ENCODE measurements around the gene PDK4. TPM values are rescaled to one million over a fixed set of nuclear protein-coding genes. Genes with fewer than 3 reads are reported as not detected.

The PDK4 gene
- total and polyA plus RNA-seq, 2 donors (not counting 1 experiment from before 2014, with no cell fraction given): 0.20 to 2.8 TPM

DNA sequence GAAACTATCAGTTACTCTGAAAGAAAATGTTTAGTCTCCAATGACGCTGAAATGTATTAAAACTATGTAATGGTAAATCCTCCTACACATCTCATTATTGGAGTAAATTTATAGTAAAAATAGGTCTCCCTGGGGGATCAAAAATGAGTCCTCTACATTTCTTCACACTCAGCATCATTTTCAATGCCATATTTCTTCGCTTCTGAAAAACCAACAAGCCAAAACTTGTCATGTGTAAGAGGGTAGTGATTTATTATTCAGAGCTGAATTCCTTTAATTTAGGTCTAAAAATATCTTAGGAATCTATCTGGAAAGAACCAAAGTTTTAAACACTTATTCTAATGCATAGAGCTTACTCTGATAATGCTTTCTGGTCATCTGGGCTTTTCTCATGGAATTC lies 3.0 kb downstream of the PDK4 start:
- Histone ChIP-seq H3K27me3 (ENCODE audit: control insufficient read depth, insufficient read depth, low read length) (no peaks in the 10 kb centered on the region), H3K36me3 (ENCODE audit: control insufficient read depth, insufficient read depth, low read length) (no peaks in the 10 kb centered on the region), H2AFZ (ENCODE audit: low read length) (no peak overlapping the region), H3K9ac (ENCODE audit: insufficient read depth, low read length) (no peak overlapping the region), H3K4me1 (ENCODE audit: control insufficient read depth, extremely low read depth, insufficient read depth, low read length) (peaks cover 2% of the 10 kb centered on the region), H3K4me3 (replicated peaks in 1 of 4; ENCODE audit: control extremely low read depth in 1 of 4, insufficient read depth in 1 of 4, low read depth in 3 of 4, low read length in 4 of 4) (peak overlapping the region in 1 of 4 experiments; percentile 32), H3K79me2 (ENCODE audit: control insufficient read depth, insufficient read depth, low read length) (no peaks in the 10 kb centered on the region), H3K27ac (ENCODE audit: insufficient read depth, low read length) (no peak overlapping the region), H4K20me1 (ENCODE audit: control insufficient read depth, extremely low read depth, insufficient read depth, low read length) (no peaks in the 10 kb centered on the region), H3K9me3 (ENCODE audit: control insufficient read depth, insufficient read depth, low read depth, low read length) (no peaks in the 10 kb centered on the region), H3K4me2 (ENCODE audit: extremely low read depth, insufficient read depth, low read length) (no peak overlapping the region)
- TF ChIP-seq EZH2 (IDR thresholded peaks at IDR 0.05; ENCODE audit: low read length, missing control alignments): no peak
- TF ChIP-seq, protein P1, sequence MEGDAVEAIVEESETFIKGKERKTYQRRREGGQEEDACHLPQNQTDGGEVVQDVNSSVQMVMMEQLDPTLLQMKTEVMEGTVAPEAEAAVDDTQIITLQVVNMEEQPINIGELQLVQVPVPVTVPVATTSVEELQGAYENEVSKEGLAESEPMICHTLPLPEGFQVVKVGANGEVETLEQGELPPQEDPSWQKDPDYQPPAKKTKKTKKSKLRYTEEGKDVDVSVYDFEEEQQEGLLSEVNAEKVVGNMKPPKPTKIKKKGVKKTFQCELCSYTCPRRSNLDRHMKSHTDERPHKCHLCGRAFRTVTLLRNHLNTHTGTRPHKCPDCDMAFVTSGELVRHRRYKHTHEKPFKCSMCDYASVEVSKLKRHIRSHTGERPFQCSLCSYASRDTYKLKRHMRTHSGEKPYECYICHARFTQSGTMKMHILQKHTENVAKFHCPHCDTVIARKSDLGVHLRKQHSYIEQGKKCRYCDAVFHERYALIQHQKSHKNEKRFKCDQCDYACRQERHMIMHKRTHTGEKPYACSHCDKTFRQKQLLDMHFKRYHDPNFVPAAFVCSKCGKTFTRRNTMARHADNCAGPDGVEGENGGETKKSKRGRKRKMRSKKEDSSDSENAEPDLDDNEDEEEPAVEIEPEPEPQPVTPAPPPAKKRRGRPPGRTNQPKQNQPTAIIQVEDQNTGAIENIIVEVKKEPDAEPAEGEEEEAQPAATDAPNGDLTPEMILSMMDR (conservative IDR thresholded peaks at IDR 0.05 in 1 of 2, IDR thresholded peaks at IDR 0.05 in 1 of 2; ENCODE audit: low read depth in 1 of 2, low read length in 2 of 2): no peak
- no peak for DNase-seq (ENCODE audit: low read depth in 2 of 2)

DNA sequence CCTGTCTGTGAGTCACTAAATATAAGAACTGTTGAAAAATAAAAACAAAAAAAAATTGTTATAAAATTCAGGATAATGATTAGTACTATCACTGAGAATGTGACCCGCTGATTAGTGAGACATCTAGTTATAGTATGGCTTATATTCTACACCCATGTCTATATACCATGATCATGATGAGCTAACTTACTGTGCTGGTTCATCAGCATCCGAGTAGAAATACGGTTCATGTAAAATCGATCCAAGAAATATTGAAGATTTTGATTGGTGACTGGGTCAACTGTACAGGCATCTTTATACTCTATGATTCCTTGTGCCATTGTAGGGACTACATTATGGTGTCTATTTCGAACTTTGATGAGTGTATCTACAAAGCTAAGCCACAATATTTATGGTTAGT lies 3.7 kb downstream of the PDK4 start:
- Histone ChIP-seq H3K36me3 (ENCODE audit: control insufficient read depth, insufficient read depth, low read length) (no peaks in the 10 kb centered on the region), H3K27me3 (ENCODE audit: control insufficient read depth, insufficient read depth, low read length) (no peaks in the 10 kb centered on the region), H3K9ac (ENCODE audit: insufficient read depth, low read length) (no peak overlapping the region), H2AFZ (ENCODE audit: low read length) (no peak overlapping the region), H3K79me2 (ENCODE audit: control insufficient read depth, insufficient read depth, low read length) (no peaks in the 10 kb centered on the region), H3K4me3 (replicated peaks in 1 of 4; ENCODE audit: control extremely low read depth in 1 of 4, insufficient read depth in 1 of 4, low read depth in 3 of 4, low read length in 4 of 4) (no peak overlapping the region), H3K4me2 (ENCODE audit: extremely low read depth, insufficient read depth, low read length) (no peak overlapping the region), H3K27ac (ENCODE audit: insufficient read depth, low read length) (no peak overlapping the region), H4K20me1 (ENCODE audit: control insufficient read depth, extremely low read depth, insufficient read depth, low read length) (no peaks in the 10 kb centered on the region), H3K9me3 (ENCODE audit: control insufficient read depth, insufficient read depth, low read depth, low read length) (no peaks in the 10 kb centered on the region), H3K4me1 (ENCODE audit: control insufficient read depth, extremely low read depth, insufficient read depth, low read length) (peaks cover 2% of the 10 kb centered on the region)
- TF ChIP-seq, protein P1 (conservative IDR thresholded peaks at IDR 0.05 in 1 of 2, IDR thresholded peaks at IDR 0.05 in 1 of 2; ENCODE audit: low read depth in 1 of 2, low read length in 2 of 2): no peak
- no peak for TF ChIP-seq EZH2 (IDR thresholded peaks at IDR 0.05; ENCODE audit: low read length, missing control alignments)
- no peak for DNase-seq (ENCODE audit: low read depth in 2 of 2)

DNA sequence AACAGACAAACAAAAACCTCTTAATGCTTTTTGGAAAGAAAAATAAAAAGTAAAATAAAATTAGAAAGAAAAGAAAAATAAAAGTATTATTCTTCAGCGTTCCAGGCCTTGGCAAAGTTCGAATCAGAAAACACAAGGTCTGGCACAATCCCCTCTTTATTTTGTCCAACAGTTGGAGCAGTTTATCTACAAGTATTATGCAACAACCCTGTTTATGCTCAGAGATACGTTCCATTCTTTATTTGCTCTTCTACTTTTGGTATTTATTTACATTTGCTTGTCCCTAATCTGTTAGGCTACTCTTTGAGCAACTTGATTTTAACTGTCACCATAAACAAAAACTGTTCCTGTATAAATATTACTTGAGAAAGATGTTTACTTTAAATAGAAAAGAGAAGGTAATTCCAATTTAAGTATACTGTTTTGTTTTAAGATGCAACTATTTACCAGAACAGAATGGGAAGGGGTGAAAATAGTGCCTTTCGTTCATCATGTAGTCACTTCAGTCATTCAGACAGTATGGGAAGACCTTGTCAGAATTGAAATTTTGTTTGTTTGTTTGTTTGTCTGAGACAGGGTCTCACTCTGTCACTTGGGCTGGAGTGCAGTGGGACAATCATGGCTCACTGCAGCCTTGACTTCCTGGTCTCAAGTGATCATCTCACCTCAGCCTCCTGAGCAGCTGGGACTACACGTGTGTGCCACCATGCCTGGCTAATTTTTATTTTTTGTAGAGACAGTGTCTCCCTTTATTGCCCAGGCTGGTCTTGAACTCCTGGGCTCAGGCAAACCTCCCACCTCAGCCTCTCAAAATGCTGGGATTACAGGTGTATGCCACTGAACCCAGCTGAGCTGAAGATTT lies 5.7 kb downstream of the PDK4 start:
- Histone ChIP-seq H4K20me1 (ENCODE audit: control insufficient read depth, extremely low read depth, insufficient read depth, low read length) (no peaks in the 10 kb centered on the region), H3K36me3 (ENCODE audit: control insufficient read depth, insufficient read depth, low read length) (no peaks in the 10 kb centered on the region), H2AFZ (ENCODE audit: low read length) (no peak overlapping the region), H3K27ac (ENCODE audit: insufficient read depth, low read length) (no peak overlapping the region), H3K79me2 (ENCODE audit: control insufficient read depth, insufficient read depth, low read length) (no peaks in the 10 kb centered on the region), H3K4me3 (replicated peaks in 1 of 4; ENCODE audit: control extremely low read depth in 1 of 4, insufficient read depth in 1 of 4, low read depth in 3 of 4, low read length in 4 of 4) (no peak overlapping the region), H3K4me2 (ENCODE audit: extremely low read depth, insufficient read depth, low read length) (no peak overlapping the region), H3K9me3 (ENCODE audit: control insufficient read depth, insufficient read depth, low read depth, low read length) (no peaks in the 10 kb centered on the region), H3K9ac (ENCODE audit: insufficient read depth, low read length) (no peak overlapping the region), H3K27me3 (ENCODE audit: control insufficient read depth, insufficient read depth, low read length) (no peaks in the 10 kb centered on the region), H3K4me1 (ENCODE audit: control insufficient read depth, extremely low read depth, insufficient read depth, low read length) (no peaks in the 10 kb centered on the region)
- TF ChIP-seq, protein P1 (conservative IDR thresholded peaks at IDR 0.05 in 1 of 2, IDR thresholded peaks at IDR 0.05 in 1 of 2; ENCODE audit: low read depth in 1 of 2, low read length in 2 of 2): no peak
- TF ChIP-seq EZH2 (IDR thresholded peaks at IDR 0.05; ENCODE audit: low read length, missing control alignments): no peak
- DNase-seq (ENCODE audit: low read depth in 2 of 2): no peak

Measured in fibroblast of lung (primary cell).